Jurkat, Clone E6-1 (cell line): ENCODE measurements around the gene METTL15.
"Not testable (repeated sequence)": the region's sequence is repeated elsewhere in the genome, so short reads cannot be mapped to it uniquely, and the experiment has no call there.

ENCODE experiments used
- DNase-seq: peaks from one replicate; pipeline ENCODE4 v3.0.0-alpha.2; 2011; ENCODE audit warnings: low read depth, low spot score
- H3K4me3 ChIP-seq: 2 replicates; pipeline ENCODE4 v1.5.1; 2011; ENCODE audit warnings: mild to moderate bottlenecking, low read length, control low read depth, moderate library complexity

METTL15 gene

DNA sequence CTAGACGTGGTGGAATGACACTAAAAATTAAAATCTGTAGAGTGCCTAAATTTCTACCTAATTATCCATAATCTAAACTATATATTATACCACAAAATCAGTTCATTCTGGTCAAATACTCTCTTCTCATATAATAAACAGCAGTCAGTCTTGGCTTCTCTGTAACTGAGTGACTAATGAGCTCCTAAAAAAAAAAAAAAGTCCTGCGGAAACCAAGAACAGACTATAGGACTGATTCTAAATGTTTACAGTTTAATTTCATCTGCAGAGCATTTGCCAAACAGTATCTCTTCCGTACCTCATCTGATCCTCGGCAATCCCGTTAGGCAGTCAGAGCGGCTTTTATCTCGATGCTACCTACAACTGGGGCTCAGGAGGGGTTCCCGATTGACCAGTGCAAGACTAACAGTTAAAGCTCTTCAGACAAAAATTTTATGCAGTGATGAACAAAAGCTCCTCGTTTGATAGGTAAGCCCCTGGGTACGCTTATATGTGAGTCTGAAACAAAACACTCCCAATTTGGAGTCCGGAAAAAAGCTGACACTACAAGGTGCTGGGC lies 918 bp upstream of the METTL15 start:
- DNase-seq, result peak; percentile 16
- peak overlapping the region; percentile 69 for H3K4me3 ChIP-seq

DNA sequence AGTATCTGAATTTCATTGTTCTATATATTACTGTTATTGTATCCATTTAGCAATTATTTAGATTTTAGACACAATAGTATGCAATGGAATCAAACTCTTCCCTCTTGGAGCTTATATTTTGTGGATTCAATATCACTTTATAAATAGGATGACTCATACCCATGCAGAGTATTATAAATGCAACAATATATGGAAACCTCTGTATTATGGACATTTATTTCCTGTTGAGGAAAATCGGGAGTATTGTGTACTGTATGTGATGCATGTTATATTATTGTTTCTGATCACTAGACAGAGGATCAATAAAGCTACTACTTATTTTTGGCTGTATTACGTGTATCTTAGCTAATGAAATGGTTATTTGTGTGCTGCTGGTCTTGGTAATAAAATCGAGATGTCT lies 770 bp downstream of the METTL15 start:
- peak overlapping the region; percentile 69 for H3K4me3 ChIP-seq
- no peak for DNase-seq

DNA sequence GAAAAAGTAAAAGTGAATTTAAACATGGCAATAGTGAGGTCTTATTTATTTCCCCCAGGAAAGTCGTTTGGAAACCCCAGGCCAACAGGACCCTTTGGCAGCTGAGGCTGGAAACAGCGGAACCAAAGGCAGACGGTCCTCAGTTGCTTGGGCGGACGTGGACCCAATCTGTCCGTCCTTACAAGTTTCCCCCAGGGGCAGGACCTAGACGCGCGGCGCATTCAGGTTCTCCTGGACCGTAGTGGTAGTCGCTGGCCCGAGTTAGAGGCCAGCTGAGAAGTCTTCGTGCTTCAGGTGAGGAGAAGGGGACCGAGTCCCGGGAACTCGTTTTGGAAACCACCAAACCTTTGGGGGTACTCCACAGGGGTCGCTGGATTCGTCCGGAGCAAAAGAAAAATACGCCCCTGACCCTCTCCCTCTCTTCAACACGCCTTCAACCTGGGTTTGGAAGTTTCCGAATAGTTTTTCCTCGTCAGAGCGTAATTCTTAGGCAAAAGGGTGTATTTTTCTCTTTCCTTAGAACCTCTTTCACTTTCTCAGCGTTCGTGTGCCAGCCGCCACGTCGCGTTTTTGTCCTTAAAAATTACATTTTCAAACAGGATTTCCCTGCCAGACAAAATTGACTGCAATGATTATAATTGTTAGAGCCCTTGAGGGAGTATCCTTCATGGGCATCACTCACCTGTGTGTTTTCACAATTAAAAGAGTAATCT lies 2.1 kb downstream of the METTL15 start:
- peak overlapping the region; percentile 79 for H3K4me3 ChIP-seq
- peak; percentile 53 for DNase-seq

DNA sequence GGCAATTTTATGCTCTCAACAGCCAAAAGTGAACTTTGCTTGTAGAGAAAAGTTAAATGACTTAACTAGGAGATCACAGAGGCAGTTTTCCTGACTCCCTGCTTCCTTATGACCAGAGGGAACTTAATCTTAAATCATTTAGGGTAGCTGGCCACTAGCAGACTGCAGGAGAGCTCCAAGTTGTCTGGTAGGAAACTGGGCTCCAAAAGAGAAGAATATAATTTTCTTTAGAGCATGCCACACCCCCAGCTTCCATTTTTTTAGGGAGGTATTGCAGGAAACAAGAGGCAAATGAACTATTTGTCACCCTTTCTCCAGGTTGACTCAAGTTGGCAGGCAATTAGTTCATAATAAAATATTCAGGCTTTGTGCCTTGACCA lies 2.6 kb downstream of the METTL15 start:
- DNase-seq, result no peak
- peak overlapping the region; percentile 79 for H3K4me3 ChIP-seq

DNA sequence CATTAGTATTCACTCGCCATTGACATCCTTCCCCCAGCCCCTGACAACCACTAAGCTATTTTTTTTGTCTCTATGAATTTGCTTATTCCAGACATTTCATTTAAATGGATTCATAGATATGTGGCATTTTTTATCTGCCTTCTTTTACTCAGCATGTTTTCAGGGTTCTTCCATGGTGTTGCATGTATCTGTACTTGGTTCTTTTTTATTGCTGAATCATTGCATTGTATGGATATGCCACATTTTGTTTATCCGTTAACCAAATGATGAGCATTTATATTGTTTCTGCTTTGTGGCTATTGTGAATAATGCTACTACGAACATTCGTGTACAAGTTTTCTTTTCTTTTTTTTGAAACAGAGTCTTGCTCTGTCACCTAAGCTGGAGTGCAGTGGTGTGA lies 5.9 kb downstream of the METTL15 start:
- DNase-seq, result no peak
- H3K4me3 ChIP-seq, result no peak overlapping the region

DNA sequence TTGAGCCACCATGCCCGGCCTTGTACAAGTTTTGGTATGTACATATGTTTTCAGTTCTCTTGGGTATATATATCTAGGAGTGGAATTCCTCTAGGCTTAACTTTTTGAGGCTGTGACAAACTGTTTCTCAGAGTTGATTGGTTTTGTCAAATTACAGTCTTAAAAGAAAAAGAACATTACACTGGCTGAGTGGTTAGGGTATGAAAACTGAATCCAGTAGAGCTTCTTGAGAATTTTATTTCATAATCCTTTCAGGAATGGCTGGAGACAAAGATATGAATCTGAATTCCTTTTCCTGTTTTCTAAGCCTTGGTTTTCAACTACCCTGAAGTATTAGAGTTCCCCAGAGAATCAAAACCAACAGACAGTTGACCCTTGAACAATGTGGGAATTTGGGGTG lies 6.5 kb downstream of the METTL15 start:
- no peak overlapping the region for H3K4me3 ChIP-seq
- no peak for DNase-seq

DNA sequence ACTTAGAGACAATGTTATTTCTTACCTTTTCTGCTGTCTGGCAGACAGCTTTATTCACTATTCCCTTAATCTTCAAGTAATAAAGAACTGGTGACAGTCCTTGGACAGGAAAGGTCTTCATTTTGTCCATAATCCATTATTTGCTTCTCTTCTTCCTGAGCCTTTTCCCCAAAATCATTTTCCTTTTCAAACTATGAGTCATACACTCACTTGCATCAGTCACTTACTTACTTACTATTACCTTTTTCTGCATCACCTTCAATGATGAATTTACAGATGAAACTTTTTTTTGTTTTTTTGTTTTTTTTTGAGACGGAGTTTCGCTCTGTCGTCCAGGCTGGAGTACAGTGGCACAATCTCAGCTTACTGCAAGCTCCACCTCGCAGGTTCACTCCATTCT lies 9.5 kb downstream of the METTL15 start:
- H3K4me3 ChIP-seq, result no peak overlapping the region
- no peak for DNase-seq

DNA sequence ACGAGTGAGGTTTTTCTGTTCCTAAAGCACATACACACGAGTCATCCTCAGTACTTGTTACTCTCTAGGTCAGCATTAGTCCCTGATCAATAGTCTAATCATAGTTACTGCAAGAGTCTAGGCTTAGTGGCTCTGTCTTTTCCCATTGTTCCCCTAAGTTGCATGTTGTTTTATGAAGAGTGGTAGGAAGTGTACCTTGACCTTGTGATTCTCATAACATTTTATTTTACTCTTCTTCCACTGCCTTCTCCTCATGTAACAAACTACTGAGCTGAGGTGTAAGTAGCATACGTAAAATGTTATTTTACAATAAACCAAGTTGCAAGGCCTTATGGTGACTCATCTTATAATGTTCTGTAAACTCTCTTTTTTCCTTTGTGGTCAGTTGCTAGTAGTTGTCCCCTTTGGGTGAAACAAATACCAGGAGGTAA lies 15.0 kb downstream of the METTL15 start:
- DNase-seq, result no peak
- H3K4me3 ChIP-seq, result no peak overlapping the region

DNA sequence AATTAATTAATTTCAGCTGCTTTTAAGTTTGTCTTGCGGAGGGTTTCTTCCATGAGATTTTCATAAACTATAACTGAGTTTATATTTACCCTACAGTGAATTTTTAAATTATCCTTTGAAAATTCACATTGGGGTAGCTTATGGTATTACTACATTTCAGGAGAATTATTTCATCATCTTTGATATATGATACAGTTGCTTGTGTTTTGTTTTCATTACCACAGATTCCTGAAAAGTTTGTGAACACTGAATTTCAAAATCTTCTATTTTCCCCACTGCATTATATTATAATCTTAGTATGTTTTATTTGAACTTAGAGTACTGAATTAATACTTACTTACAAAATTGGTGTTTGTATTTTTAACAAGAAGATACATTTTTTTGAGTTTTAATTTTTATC lies 24.4 kb downstream of the METTL15 start:
- H3K4me3 ChIP-seq, result no peak overlapping the region
- DNase-seq, result no peak

DNA sequence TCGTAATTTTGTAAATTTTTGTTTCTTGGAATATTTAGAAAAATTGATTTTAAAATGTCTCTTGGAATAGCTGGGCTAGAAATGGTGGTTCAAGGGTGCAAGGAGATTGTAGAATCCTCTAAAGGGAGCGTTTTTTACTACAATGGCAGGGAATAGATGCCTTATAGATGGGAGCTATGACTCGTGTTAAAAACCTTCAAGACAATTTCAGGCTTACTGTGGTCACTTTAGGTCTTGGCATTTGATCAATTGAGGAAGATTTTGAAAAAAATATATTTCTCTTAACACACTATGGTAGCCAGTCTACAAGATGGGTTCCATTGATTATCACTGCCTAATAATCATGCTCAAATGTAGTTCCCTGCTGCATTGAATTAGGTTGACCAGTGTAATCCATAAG lies 25.0 kb downstream of the METTL15 start:
- H3K4me3 ChIP-seq, result no peak overlapping the region
- DNase-seq, result no peak

DNA sequence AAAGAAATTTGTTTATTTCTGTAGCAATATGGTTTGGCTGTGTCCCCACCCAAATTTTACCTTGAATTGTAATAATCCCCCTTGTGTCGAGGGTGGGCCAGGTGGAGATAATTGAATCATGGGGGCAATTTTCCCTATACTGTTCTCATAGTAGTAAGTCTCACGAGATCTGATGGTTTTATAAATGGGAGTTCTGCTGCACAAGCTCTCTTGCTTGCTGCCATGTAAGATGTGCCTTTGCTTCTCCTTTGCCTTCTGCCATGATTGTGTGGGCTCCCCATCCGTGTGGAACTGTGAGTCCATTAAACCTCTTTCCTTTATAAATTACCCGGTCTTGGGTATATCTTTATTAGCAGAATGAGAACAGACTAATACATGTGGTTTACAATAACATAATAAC lies 28.0 kb downstream of the METTL15 start:
- H3K4me3 ChIP-seq, DNase-seq: not testable (repeated sequence)

DNA sequence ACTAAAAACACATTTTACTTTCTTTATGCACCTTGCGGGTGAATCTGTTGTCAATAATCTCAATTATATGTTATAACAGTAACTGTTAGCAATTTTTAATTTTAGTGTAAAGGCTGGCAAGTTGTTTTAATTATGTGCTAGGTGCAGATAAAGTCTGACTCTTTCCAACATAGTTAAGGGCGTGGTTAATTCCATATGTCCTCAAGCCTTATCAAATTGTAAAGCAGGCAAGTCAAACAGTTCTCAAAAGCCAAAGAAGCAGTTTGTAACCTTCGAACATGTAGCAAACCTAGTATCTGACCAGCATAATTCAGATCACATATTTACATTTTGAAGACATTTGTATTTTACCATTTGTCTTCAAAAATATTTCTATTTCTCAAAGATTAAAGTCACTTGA lies 29.2 kb downstream of the METTL15 start:
- DNase-seq, result no peak
- no peak overlapping the region for H3K4me3 ChIP-seq

DNA sequence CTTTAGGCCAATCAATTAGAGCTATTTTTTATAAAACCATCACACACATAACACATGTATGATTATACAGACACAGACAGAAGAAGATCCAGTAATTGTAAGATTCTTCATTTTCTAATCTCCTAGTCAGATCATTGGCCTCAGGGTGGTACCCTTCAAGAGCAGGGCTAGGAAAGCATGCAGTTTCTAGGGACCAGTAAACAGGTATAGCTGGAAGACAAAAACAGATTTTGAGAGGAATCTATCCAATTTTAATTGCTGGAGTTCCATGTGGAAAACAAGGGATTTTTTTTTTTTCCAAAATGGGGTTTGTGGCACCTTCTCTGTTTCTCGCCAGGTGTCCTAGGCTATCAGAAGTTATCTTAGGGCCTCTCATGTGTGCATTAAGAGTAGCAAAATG lies 29.6 kb downstream of the METTL15 start:
- DNase-seq, result no peak
- H3K4me3 ChIP-seq, result no peak overlapping the region

DNA sequence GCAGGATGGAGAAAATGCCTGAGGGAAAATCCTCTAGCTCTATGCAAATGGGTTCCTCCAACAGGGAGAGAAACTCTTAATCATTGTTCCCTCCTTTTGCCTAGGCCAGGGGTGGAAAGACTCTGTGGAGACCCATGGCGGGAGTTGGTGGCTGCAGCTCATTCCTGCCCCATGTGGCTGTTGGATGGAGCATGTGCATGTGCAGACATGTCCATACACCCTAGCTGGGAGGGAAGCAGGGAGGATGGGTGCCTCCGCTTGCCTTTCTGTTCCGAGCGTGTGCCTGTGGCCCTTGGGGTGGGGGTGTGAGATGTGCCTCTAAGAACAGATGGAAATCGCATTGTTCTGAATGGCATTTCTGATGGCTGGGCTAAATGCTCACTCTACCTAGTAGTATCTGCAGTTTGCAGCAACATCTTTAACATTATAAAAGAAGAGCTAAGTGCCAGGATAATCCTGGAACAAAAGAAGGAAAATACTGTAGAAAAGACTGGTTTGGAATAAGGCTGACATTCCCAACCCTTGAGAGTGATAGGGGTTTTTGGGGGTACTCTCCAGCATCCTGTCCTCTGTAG lies 31.7 kb downstream of the METTL15 start:
- no peak for DNase-seq
- H3K4me3 ChIP-seq, result no peak overlapping the region

DNA sequence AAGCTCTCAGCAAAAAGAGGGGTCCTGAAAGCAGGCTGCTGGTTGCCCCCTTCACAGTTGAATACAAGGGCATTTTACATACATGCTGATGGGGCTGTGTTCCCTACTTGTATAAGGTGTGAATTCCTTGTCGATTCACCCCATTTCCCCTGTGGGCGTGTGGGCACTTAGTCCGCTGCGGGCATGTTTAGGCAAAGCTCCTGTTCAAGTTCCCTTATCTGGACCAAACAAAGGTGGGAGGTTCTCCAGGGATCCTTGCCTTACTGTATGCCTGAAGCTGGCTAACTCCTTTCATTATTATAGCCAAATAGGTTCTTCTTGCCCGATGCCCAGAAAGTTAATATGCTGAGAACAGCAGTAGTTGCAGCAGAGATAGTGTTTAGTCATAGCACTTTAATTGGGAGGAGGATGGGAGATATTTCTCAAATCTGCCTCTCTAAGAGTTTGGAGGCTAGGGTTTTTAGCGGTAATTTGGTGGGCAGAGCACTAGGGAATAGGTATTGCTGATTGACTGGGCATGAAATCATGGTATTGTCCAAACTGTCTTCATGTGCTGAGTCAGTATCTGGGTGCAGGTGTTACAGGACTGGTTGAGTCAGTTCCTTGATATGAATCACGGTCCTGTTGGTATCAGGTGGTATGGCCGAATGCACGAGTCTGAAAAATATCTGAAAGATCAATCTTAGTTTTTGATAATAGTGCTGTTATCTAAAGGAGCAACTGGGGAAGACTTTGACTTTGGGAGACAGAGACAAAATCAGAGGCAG lies 32.7 kb downstream of the METTL15 start:
- no peak overlapping the region for H3K4me3 ChIP-seq
- no peak for DNase-seq

DNA sequence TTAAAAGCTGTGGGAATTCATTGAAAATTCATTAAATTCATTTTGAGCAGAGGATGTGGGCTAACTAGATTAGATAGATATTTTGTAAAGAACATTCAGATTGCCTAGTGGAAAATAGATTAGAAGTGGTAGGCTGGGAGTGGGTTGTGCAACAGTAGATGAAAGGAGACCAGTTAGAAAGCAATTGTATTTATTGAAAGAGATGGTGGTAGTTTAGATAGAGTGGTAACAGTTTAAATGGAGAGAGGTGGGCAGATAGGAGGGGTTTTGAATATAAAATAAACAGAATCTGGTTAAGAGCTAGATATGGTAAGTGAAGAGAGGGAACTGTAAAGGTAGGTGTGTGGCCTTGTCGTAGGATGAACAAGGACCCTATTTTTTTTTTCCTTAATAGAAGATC lies 34.5 kb downstream of the METTL15 start:
- no peak for DNase-seq
- no peak overlapping the region for H3K4me3 ChIP-seq

DNA sequence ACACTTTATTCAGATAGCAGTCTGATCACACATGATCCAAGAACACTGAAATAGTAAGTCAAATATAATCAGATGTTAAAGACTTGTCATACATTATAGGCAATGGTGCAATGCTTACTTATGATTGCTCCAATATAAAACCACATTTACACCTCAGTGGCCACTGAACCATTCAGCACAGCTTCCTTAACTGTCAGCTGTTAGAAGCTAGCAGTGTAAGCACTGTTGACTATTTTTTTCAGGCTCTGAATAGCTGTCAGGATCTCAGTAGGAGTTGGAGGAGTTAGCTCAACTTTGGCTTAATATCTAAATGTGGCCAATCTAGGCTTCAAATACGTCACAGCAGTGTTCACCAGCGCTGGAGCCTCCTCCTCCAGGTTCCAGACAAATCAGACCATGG lies 36.6 kb downstream of the METTL15 start:
- no peak for DNase-seq
- no peak overlapping the region for H3K4me3 ChIP-seq

DNA sequence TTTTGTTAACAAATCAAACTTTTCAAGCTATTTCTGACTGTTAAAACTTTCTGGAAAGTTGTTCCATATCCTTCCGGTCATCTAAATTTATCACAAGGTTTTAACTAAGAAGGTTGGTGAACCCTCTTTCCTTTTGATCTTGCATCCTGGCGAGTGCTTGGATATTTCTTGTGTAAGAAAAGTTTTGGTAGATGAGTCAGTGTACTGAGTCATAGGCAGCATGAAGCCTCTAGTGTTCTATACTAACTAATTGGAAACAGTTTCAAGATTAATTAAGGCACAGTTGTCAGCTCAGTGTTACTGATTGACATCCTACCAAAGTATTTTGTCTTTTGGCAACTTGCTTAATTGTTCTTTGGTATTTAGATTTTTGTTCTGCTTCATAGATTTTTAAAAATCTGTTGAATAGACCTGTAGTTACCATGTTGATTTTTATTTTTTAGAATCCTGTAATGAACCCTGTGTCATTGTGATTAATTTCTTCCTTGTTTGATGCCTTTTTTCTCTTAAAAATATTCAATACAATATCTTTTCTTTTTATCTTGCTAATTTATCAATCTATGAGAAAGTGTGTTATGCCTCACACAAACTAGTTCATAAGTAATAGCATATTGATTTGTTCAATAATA lies 38.0 kb downstream of the METTL15 start:
- H3K4me3 ChIP-seq, result no peak overlapping the region
- no peak for DNase-seq

DNA sequence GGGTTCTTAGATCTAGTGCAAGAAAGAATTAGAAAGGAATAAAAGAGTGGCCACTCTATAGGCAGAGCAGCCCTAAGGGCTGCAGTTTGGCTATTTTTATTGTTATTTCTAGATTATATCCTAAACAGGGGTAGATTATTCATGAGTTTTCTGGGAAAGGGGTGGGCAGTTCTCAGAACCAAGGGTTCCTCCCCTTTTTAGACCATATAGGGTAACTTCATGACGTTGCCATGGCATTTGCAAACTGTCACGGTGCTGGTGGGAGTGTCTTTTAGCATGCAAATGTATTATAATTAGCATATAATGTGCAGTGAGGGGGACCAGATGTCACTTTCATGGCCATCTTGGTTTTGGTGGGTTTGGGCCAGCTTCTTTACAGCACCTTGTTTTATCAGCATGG lies 44.6 kb downstream of the METTL15 start:
- no peak for DNase-seq
- no peak overlapping the region for H3K4me3 ChIP-seq

DNA sequence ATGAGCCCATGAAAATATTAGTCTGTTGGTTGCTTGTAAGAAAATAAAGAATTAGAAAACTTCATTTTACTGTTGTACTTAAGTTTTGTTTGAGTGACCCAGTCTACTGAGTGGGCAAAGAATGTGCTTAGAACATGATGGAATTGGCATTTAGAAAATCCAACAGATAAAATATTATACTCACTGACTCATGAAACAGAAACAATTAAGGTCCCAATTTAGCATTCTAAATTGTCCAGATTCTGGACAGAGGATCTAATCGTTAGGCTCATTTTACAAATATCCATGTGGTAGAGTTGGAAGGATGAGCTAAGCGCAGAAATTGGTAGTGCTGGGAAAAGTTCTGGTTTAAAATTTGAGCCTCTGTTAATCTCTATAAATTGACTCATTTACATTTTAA lies 45.4 kb downstream of the METTL15 start:
- no peak overlapping the region for H3K4me3 ChIP-seq
- no peak for DNase-seq
